HG02970 (cell line): ENCODE data around the gene POPDC3.

Source experiments
- ATAC-seq: cut with Tn5 transposase; IDR thresholded peaks from one replicate; pipeline ENCODE4 v1.9.1; 2021; ENCODE audit warnings: mild to moderate bottlenecking, moderate library complexity, moderate number of reproducible peaks; ENCODE audit not compliant: unreplicated experiment, low FRiP score

The POPDC3 gene

DNA sequence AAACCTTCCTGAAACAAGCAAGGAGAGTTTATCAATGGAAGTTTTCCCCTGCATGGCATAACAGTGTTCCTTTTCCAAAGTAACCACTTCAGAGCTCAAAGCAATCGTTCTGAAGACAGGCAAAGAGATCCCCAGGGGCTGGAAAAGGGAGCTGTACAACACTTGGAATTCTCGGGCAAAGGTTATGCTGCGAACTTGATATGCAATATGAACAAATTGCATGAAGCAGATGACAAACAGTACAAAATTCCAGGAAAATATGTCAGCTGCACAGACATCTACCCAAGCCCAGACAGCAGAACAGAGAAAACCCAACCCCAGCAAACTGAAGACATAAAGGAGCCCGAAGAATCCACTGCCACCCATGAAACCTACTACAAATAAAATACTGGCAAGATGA lies 18.4 kb downstream of the POPDC3 start:
- no peak for ATAC-seq

DNA sequence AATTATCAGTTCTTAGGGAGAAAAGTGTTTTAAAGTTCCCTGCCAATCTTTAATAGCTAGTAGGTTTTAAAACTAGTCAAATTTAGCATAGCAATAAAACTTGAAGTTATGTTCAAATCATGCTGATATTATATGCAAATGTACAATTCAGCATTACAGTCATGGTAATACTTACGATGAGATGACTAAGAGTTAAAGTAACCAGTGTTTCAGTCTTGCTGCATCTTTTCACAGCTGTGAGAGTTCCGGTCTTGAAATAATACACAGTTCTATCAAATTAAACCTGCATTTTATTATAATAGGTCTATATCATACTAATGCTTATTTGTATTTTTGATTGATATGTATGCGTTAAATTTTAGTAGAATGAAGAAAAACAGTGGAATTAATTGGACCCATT lies 26.1 kb downstream of the POPDC3 start:
- ATAC-seq = no peak

- ATAC-seq = no peak
Measured at GRCh38 chr6:105152880-105153279, 26.9 kb downstream of the POPDC3 start.

DNA sequence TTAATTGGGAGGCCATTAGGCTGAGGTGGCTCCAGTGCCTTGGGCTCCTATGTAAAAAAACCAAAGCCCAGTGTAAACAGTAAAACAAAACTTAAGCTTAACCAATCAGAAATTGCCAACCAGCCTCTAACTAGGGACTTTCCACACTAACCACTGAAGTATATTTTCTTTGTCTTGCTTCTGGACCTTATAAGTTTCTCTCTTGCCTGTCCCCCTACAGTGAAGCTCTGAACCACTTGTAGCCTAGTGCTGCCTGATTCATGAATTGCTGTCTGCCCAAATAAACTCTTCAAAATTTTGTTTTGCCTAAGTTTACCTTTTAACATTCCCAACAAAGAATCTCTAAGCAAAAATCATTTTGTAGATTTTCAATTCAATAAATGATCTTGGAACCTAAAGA lies 28.2 kb downstream of the POPDC3 start:
- no peak for ATAC-seq

DNA sequence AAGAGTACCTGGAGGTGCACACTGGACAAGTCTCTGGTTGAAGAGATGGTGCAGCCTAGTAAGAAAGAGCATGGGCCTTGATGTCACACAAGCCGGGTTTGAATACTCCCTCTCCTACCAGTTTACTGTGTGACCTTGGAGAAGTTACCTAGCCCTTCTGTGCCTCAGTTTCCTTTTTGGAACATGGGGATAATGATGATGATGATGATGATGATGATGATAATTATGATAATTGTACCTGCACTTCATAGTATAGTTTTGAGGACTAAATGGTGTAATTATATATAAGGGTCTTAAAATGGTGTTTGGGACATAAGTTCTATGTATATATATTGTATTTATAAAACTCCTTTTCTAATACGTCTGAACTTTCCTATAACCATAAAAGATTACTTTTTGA lies 41.7 kb downstream of the POPDC3 start:
- ATAC-seq = no peak

DNA sequence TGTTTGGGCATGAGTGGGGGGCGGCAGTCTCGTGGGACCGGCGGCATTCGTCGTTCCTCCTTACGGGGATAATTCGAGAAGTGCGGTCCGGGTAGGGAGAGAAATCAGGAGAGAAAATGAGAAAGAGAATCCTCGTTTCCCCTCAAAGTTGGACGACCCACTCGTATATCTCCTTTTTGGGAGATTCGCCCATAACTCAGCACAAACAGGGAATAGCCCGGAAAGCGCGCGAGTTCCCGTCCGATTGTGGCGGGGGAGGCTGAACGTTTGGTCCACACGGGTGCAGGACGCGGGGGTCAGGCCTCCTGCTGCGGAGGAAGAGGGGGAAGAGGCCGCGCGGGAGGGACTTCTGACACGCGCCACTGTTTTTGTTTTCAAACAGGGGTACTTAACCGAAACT lies 42.4 kb downstream of the POPDC3 start:
- no peak for ATAC-seq

GRCh38 chr6:105136431-105137350 lies 43.1 kb downstream of the POPDC3 start:
- peak; percentile 51 for ATAC-seq

GRCh38 chr6:105135907-105136430 lies 43.8 kb downstream of the POPDC3 start:
- ATAC-seq = no peak

DNA sequence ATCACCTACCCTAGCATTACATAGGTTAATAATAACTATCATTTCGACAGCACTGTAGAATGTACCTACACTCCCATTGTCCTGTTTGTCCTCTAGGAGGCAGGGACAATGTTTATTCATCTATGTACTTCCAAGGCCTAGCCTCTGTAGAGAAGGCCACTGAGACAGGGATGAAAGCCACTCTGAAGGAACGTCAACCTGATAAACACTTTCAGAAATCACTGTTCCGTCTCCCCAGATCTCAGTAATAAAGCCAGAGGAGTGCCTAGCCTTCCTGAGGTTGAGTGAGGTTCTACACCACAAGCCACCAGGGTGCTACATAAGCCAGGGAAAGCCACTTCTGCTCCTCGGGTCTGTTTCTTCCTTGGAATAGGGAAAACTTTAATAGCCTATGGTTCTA lies 44.8 kb downstream of the POPDC3 start:
- ATAC-seq = no peak

DNA sequence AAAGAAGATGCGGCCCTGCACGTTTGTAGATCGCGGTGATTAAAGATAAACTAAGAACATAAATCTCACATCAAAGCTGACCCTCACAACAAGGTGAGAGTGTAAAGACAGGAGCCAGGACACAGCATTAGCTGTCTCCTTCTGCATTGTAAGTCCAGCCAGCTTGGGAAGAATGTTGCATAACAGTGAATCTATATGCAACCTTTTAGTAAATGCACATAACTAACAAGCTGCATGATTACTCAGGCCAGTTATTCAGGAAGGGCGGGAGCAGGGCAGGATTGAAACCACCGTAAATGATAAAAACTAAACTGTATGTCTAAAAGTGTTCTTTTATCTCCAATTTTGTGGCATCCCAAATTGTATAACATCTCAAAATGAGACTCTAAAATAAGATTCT lies 57.1 kb downstream of the POPDC3 start:
- no peak for ATAC-seq

GRCh38 chr6:105121981-105122380 lies 57.8 kb downstream of the POPDC3 start:
- ATAC-seq = no peak

DNA sequence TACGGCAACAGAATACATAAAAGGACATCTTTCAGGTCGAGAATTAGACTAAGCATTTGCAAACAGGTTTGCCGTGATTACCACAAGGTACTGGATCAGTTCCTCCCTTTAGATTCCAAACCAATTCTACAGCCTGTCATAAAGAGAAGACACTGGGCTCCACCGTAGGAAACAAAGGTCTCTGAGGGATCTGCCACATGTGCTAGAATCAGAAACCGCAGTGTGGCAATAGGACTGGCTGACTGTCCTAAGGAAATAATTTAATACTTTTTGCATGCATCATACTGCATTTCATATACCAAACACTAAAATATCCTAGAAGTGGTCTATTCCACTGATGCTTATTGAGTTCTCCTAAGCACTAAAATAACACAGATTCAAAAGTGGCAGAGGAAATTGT lies 59.2 kb downstream of the POPDC3 start:
- no peak for ATAC-seq

GRCh38 chr6:105116150-105116549 lies 63.7 kb downstream of the POPDC3 start:
- ATAC-seq = no peak

DNA sequence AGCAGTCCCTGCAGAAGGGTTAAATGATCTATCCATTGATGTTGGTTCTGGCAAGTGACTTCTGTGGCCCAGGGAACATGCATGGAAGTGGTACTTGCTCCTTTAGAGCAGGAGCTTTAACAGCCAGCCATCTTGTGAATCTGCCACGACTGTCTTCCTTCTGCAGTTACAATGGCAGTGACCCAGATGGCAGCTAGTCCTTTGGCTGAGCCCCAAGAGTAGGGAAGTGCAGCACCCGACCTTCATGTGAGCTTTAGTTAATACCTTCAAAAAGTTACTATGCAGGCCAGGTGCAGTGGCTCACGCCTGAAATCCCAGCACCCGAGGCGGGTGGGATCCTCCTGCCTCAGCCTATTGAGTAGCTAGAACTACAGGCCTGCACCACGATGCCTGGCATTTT lies 66.4 kb downstream of the POPDC3 start:
- ATAC-seq = no peak

DNA sequence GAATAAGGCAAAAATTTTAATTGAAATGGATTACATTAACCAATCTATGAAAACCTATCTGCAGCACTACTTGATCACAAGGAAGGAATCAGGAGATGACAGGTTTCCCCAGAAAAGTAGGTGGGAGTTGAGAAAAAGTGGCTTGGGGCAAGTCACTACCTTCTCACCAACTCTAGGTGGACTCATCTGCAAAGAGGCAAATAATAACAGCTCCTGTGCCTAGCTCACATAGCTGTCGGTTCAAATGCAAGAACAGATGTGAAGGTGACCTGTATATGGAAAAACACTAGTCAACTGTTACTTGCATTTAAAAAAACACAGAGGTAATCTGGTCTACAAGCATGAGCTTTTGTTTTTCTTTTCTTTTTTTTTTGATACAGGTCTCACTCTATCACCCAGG lies 67.2 kb downstream of the POPDC3 start:
- no peak for ATAC-seq

DNA sequence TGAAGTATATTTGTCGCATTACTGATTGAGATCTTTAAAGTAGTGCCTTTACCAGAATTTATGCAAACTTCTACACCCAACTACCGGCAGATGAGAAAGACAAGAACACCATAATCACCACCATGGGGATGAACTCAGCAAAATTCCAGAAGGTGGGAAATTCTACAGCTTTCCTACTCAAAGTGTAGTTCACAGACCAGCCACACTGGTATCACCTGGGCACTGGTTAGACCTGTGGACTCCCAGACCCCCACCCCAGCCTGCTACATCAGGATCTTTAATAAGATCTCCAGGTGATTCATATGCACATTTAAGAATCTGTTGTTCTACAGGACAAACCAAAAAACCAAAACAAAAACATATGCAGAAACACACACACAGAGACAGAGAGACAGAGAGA lies 67.9 kb downstream of the POPDC3 start:
- ATAC-seq = no peak

GRCh38 chr6:105111105-105111504 lies 68.7 kb downstream of the POPDC3 start:
- ATAC-seq = no peak

GRCh38 chr6:105109955-105110895 lies 69.6 kb downstream of the POPDC3 start:
- no peak for ATAC-seq

DNA sequence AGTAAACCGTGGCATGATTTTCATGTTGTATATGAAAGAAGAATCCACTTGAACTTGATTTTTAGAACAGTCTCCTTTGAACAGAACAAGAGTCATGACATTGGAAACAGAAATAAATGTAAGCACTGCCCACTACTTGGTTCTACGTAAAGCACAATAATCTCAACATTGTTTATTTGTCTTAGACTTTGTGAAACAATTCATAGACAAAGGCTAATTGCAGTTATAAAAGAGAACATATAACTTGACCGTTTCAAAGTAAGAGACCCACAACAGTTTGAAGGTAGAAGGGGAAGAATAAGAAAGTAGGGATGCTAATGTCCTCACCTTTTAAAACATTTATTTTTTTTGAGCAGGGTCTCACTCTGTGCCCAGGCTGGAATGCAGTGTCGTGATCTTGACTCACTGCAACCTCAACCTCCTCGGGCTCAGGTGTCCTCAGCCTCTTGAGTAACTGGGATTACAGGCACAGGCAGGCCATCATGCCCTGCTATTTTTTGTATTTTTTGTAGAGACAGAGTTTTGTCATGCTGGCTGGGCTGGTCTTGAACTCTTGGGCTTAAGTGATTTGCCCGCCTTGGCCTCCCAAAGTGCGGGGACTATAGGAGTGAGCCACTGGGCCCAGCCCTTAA lies 71.1 kb downstream of the POPDC3 start:
- no peak for ATAC-seq
